PFSK-1 (cell line): ENCODE measurements around the gene RASL11B. TPM values are rescaled to one million over a fixed set of nuclear protein-coding genes. Genes with fewer than 3 reads are reported as not detected.

Experiments used
- FOXP2 ChIP-seq: optimal IDR thresholded peaks from 2 replicates; pipeline ENCODE3; 2011; ENCODE audit warnings: borderline replicate concordance, control low read depth, inconsistent platforms; ENCODE audit not compliant: insufficient read depth; ENCODE audit errors: extremely low read length, extremely low read depth
- POLR2AphosphoS5 ChIP-seq: IDR thresholded peaks from 2 replicates; pipeline ENCODE4 v1.6.1; 2012; ENCODE audit warnings: low read depth, mild to moderate bottlenecking, control low read depth, low read length, moderate library complexity
- SIN3A ChIP-seq: IDR thresholded peaks from 2 replicates; pipeline ENCODE4 v1.6.1; 2012; ENCODE audit warnings: mild to moderate bottlenecking, low read length, moderate library complexity, borderline replicate concordance; ENCODE audit not compliant: insufficient read depth
- TAF1 ChIP-seq: IDR thresholded peaks from 2 replicates; pipeline ENCODE4 v1.6.1; 2012; ENCODE audit warnings: low read length, control low read depth, borderline replicate concordance; ENCODE audit not compliant: insufficient read depth
- polyA plus RNA-seq: library from polyadenylated mRNA; unstranded; fragments of >200 nt; gene quantifications from one replicate; pipeline ENCODE4 v1.2.1, GENCODE V29; 2012; ENCODE audit warnings: low read depth, missing spikeins; ENCODE audit not compliant: insufficient read length
- TF ChIP-seq, protein P1 (sequence below), 2 experiments: IDR thresholded peaks; 2 replicates each; pipeline versions ENCODE4 v1.6.1 to v1.8.0; 2011 to 2012; ENCODE audit warnings: low read depth in 2 of 2, low read length in 2 of 2, control low read depth in 1 of 2, inconsistent platforms in 1 of 2, mild to moderate bottlenecking in 1 of 2, moderate library complexity in 1 of 2; ENCODE audit not compliant: insufficient read depth in 1 of 2

The RASL11B gene, protein sequence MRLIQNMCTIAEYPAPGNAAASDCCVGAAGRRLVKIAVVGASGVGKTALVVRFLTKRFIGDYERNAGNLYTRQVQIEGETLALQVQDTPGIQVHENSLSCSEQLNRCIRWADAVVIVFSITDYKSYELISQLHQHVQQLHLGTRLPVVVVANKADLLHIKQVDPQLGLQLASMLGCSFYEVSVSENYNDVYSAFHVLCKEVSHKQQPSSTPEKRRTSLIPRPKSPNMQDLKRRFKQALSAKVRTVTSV
- polyA plus RNA-seq: 5.1 TPM

DNA sequence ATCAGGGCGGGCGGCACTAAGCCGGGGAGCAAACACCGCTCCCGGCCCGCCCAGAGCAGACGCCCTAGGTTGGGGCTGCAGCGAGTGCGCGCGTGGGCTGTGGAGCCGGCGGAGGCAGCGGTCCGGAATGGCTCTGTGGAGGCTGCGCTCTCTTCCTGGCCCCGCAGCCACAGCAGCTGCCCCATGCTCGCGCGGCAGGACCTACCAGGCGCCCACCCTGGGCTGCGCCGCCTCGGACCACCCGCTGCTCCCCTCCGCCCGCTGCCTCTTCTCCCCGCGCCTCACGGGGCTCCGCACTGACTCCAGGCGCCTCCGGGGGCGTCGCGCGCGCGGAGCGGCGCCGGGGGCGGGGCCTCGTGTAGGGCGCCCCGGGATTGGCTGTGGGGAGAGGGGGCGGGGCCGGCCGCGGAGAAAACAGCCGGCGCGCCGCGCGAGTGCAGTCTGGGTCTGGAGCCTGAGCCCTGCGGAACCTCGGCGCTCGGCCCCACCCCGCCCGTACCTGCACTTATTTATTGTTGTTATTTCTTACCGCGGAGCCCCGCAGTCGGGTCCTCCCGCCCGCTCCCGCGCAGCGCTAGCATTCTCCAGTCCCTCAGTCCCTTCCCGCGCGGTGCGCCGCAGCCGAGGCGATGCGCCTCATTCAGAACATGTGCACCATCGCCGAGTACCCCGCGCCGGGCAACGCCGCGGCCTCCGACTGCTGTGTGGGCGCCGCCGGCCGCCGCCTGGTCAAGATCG, at the start of gene RASL11B:
Gene RASL11B (plus strand): TSS at position 439 of the 738 bp plus-strand sequence. CDS start 191 bp downstream, at position 630.
- TF ChIP-seq FOXP2 (peak; percentile 9), POLR2AphosphoS5 (peak; percentile 97), TAF1 (peak; percentile 92), SIN3A (no peak)
- TF ChIP-seq, protein P1, sequence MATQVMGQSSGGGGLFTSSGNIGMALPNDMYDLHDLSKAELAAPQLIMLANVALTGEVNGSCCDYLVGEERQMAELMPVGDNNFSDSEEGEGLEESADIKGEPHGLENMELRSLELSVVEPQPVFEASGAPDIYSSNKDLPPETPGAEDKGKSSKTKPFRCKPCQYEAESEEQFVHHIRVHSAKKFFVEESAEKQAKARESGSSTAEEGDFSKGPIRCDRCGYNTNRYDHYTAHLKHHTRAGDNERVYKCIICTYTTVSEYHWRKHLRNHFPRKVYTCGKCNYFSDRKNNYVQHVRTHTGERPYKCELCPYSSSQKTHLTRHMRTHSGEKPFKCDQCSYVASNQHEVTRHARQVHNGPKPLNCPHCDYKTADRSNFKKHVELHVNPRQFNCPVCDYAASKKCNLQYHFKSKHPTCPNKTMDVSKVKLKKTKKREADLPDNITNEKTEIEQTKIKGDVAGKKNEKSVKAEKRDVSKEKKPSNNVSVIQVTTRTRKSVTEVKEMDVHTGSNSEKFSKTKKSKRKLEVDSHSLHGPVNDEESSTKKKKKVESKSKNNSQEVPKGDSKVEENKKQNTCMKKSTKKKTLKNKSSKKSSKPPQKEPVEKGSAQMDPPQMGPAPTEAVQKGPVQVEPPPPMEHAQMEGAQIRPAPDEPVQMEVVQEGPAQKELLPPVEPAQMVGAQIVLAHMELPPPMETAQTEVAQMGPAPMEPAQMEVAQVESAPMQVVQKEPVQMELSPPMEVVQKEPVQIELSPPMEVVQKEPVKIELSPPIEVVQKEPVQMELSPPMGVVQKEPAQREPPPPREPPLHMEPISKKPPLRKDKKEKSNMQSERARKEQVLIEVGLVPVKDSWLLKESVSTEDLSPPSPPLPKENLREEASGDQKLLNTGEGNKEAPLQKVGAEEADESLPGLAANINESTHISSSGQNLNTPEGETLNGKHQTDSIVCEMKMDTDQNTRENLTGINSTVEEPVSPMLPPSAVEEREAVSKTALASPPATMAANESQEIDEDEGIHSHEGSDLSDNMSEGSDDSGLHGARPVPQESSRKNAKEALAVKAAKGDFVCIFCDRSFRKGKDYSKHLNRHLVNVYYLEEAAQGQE (IDR thresholded peaks at IDR 0.05; ENCODE audit: insufficient read depth in 1 of 2, low read depth in 2 of 2, low read length in 2 of 2): no peak

DNA sequence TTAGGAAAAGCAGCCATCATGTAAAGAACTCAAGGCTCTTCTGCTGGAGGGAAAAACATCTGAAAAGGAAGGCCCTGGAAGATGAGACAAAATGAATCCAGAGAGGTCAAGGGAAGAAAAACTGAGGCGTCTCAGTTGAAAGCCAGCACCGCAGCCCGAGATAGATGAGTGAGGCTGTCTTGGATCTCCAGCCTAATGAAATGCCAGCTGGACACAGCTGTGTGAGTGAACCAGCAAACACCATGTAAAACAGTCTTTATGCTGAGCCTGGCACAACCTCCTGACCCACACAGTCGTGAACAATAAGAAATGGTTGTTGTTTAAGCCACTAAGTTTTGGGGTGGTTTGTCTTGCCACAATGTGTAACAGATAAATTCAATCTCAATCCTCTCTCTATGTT, 48.6 kb upstream of the RASL11B start:
- TF ChIP-seq SIN3A (no peak), POLR2AphosphoS5 (no peak), FOXP2 (no peak), TAF1 (no peak)
- TF ChIP-seq, protein P1 (IDR thresholded peaks at IDR 0.05; ENCODE audit: insufficient read depth in 1 of 2, low read depth in 2 of 2, low read length in 2 of 2): no peak

DNA sequence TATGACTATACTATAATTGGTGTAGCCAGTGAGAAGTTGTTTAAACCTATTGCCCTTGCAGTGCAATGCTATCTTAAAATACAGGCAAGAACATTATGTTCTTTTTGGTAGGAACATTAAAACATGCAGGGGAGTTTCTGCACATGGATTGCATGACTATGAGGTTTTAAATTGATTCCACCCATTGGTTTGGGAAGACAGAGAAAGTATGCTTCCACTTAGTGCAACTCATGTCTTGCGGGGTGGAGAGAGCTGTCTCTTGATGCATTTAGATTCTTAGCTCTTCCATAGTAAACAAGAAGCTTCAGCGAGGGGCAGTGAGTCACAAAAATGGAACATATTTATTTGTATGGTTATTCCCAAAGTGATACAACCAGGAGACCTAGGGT, 39.5 kb upstream of the RASL11B start:
- TF ChIP-seq TAF1 (no peak), FOXP2 (no peak), SIN3A (no peak)
- TF ChIP-seq, protein P1 (IDR thresholded peaks at IDR 0.05; ENCODE audit: insufficient read depth in 1 of 2, low read depth in 2 of 2, low read length in 2 of 2): no peak

DNA sequence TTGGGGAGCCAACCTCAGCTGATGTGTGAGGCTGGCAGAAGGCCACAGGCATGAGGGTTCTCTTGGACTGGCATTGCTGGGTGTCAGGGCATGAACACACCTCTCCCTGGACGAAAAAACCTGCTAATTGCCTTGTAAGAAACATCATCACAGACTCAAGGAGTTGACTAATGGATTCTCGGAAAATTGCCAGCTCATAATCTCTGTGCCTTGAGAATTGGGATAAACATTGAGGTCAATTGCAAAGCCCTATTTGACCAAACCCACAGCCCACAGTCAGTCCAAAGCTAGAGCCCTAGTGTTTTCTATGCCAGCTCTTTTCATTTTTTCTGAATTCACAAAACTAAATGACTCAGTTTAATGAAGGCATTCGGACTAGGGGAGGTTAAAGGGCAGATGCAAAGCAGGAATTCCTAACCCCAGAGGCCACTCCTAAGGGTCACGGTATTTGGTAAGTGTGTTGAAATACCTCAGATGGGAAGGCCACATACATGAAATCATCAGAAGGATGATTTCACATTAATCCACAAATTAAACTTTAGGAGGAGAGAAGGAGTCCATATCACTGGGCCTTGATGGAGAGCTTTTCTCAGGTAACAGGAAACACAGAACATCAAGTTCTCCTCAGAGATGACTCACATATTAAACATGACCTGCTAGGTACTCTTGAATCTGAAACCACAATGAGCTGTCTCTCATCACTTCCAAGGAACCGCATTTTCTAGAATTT, 39.0 kb upstream of the RASL11B start:
- TF ChIP-seq POLR2AphosphoS5 (no peak), FOXP2 (no peak), SIN3A (no peak), TAF1 (no peak)
- TF ChIP-seq, protein P1 (IDR thresholded peaks at IDR 0.05; ENCODE audit: insufficient read depth in 1 of 2, low read depth in 2 of 2, low read length in 2 of 2): no peak
